Activated CD8-positive, alpha-beta memory T cell treated with anti-CD3 and anti-CD28 coated beads, Interleukin-2, amount 50 U/mL, for 24 hours (primary cell): Measurements from ENCODE around the gene RAB17.
"Not testable (repeated sequence)": the region's sequence is repeated elsewhere in the genome, so short reads cannot be mapped to it uniquely, and the experiment has no call there.

Source experiments
- DNase-seq: peaks from one replicate; pipeline ENCODE4 v3.0.0-alpha.2; 2020; ENCODE audit errors: extremely low read depth

RAB17 gene

GRCh38 chr2:237598468-237599208 is 8.1 kb upstream of the RAB17 start:
- DNase-seq, result no peak

- DNase-seq, result no peak
Measured at GRCh38 chr2:237597196-237598145, 6.9 kb upstream of the RAB17 start.

- DNase-seq, result no peak
Measured at GRCh38 chr2:237596520-237597195, 6.1 kb upstream of the RAB17 start.

GRCh38 chr2:237595829-237596519 is 5.4 kb upstream of the RAB17 start:
- not testable (repeated sequence) for DNase-seq

DNA sequence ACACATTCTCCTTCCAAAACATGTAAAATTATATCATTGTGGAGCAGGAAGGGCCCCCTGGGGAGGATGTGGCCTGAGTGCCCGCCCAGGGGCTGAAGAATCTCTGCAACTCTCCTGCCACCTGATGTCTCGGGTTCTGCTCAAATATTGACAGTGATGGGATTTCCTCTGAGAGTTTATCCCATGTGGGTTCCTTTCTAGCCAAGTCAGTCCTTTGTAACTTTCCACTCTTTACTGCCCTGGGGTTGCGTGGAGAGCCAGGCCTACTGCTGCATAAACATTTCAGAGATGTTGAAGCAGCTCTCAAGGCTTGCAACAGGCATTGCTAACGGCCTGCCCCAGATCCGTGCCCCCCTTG is 4.0 kb upstream of the RAB17 start:
- no peak for DNase-seq

GRCh38 chr2:237593596-237594320 is 3.2 kb upstream of the RAB17 start:
- no peak for DNase-seq

DNA sequence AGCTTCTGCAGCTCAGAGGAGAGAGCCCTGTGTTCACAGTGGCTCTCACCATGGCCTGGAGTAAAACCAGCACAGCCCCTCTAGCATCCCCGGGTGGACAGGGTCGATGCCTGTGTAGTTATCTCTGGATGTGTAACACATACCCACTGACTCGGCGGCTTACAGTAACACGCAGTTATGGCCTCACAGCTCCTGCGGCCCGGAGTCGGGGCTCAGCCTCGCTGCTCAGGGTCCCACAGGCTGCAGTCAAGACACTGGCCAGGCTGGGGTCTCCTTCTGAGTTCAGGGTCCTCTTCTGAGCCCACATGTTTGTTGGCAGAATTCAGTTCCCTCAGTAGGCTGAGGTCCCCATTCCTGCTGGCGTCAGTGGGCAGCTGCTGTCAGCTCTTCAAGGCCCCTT is 2.5 kb upstream of the RAB17 start:
- no peak for DNase-seq

DNA sequence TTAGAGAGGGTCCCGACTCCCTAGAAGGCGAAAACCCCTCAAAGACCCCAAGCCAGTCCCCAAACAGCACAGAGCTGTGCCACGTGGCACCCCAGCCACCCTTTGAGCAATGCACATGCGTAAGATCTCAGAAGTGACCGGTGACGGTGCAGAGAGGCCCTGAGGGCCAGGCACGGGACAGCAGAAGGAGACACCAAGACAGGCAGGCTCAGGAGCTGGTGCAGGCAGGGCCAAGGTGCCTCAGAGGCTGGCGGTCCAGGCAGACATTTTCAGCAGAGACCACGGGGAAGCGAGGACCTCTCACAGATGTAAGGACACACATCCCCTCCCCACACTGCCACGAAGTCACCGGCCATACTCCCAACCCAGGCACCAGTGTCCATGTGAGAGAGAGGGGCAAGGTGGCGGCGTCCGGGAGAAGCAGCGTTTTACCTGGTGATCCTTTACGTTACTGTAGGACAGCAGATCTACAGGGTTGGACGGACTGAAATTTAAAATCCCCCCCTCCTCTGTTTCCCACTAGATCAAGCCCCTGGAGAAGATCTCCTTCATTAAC is 2.0 kb upstream of the RAB17 start:
- DNase-seq, result no peak

- no peak for DNase-seq
Measured at GRCh38 chr2:237591141-237591881, 777 bp upstream of the RAB17 start.

GRCh38 chr2:237588044-237588696 is 2.4 kb downstream of the RAB17 start:
- no peak for DNase-seq

- DNase-seq, result no peak
Measured at GRCh38 chr2:237585590-237586221, 4.8 kb downstream of the RAB17 start.

DNA sequence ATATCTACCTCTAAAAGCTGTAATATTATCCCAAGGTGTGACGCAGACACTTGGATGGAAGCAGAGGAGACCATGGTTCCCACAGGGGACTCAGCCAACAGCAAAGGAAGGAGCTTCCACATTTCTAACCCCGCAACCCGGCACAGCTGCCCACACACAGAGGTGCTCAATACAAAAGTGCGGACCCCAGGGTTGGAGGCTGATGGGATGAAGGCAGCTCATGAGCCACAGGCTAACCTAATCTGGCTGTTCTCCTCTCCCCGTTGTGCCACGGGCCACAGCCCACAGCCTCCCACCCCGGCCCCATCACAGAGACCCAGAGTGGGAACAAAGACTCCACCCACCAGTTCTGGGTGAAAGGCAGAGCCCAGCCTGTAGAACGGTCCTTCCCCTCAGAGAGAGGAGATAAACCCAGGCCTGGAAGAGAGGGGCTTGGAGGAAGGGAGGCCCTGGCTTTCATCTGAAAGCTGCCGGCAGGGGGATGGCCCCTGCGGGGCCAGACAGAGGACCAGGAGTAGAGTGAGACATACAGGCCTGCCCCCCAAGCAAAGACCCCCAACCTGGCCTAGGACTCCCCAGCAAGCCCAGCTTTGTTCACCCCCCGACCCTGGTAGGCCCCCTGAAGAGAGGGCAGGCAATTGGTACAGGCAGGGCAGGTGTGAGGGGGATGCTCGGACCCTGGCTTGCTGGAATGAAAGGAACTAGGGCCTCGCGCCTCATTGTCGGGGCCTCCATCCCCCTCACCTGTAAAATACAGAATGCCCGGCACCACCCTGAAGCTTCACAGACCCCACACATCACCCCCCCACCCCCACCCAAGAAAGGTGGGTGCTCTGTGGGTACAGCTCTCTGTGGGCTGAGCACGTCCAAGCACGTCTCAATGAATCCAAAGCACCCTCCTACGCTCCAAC is 6.9 kb downstream of the RAB17 start:
- DNase-seq, result no peak

DNA sequence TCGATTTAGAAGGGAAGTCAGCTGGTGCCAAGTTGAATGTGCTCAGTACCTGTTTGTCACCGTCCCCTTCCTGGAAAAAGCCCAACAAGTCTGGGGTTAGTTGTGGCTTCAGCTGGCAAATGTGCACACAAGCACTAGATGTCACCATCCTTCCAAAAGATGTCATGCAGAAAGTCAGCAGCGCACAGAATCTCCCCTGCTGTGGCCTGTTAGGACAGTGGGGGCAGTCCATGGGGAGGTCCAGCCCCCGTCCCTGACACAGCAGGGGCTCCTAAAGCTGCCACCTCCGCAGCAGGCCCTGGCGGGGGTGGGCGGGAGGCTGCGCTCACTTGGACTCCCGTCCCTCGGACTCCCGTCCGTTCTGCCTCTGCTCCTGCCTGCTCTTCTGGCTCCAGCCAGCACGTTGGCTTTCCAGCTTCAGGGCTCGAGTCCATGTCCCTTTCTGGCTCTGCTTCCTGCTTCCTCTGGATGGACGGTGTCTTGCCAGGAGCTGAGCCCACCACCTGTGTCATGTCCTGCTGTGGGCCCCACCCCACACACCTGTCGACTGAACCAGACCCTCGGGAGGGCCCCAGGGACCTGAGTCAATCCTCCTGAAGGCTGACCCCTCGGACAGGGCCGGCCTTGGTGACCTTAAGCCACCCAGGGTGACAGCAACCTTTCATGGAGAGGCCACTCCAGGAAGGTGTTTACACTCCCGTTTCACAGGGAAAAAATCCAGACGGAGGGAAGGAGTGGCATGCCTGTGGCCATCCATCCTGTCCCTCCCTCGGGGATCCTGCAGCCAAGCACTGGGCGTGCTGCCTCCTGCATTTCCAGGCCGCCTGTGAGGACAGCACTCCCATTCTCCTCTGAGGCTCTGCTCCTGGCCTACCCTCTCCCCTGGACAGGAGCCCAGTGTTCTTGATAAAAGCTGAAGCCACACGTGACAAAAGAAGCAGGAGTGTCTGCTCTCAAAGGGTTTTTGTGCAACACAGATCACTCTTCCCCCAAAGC is 8.5 kb downstream of the RAB17 start:
- peak; percentile 20 for DNase-seq

DNA sequence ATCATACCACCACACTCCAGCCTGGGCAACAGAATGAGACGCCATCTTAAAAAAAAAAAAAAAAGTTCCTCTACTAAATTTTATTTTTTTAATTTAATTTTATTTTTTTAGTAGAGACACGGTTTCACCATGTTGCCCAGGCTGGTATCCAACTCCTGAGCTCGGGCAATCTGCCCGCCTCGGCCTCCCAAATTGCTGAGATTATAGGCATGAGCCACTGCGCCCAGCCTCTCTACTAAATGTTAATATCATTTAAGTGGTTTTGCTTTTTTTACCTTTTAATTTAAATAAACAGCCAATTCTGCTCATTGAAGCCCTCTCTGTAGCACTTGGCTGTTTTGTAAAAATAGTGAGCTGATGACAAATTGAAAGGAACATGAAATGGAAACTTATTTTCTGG is 9.2 kb downstream of the RAB17 start:
- DNase-seq, result no peak

DNA sequence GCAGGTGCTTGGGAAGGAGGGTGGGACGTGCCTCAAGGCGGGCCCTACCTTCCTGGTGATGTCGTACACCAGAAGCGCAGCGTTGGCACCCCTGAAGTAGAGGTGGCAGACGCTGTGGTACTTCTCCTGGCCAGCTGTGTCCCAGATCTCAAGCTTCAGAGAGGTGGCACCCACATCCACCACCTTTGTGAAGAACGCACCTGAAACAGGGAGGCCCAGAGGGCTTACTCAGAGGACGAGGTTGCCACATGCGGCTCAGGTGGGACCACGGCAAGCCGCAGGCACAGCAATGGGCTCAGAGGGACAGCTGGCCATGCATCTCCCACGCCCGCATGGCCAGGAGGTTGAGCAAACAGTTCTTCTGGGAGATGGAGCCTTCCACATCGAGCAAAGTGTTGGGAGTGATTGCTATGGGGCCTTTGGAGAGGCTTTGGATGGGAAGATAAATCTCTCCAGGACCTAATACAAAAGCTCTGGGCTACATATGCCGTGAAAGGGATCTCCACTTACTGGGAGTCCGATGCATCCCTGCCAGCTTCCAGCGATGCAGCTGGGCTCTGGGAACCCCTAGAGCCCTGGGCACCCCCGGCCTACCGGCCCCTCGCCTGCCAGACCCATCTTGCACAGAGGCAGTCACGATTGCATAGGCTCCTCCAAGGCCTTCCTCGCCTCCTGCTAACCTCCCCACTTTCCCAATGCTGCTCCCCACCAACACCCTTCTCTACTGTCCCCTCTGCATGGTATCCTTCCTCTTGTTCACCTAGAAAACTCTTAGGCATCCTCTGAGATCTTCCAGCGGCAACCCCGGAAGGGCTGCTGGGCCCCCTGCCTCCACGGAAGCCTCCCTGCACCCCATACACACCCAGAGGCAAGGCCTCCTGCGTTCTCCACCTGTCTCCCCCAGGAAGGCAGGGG is 12.3 kb downstream of the RAB17 start:
- no peak for DNase-seq

DNA sequence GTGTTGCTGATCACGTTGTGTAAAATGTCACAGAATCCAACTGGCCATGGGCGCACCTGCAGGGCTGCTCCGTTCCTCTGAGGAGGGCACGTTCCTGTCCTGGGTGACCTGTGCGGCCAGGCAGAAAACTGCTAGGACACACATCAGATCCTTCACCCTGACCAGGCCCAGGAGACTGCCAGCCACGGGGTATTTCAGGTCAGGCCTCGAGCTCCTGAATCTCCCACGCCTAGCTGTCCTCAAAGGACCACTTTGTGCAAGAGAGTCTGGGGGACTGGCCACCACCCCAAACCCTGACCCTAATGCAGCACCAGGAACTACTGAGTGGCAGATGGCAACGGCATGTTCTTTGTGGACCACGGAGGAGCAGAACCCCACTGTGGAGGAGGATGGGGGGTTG is 13.1 kb downstream of the RAB17 start:
- DNase-seq, result no peak
